Nephron progenitor cell (in vitro differentiated cells): Measurements from ENCODE around the gene ETV5.
A peak's percentile ranks its signal among the peaks of the same experiment; 100 is the strongest.

ENCODE experiments used
- DNase-seq: peaks from one replicate; pipeline ENCODE4 v3.0.0; 2021
- H3K27ac Mint-ChIP-seq: 2 replicates; pipeline ENCODE4 v1.8.0; 2021; ENCODE audit warnings: mild to moderate bottlenecking, moderate library complexity, mixed read lengths
- H3K27me3 Mint-ChIP-seq: 2 replicates; pipeline ENCODE4 v1.8.0; 2021; ENCODE audit warnings: mild to moderate bottlenecking, low read depth, mixed read lengths; ENCODE audit not compliant: poor library complexity
- H3K36me3 Mint-ChIP-seq: 2 replicates; pipeline ENCODE4 v1.8.0; 2021; ENCODE audit warnings: low read depth, mixed read lengths
- H3K4me1 Mint-ChIP-seq: 2 replicates; pipeline ENCODE4 v1.8.0; 2021; ENCODE audit warnings: mixed read lengths
- H3K4me3 Mint-ChIP-seq: 2 replicates; pipeline ENCODE4 v1.8.0; 2021; ENCODE audit warnings: mild to moderate bottlenecking, moderate library complexity, mixed read lengths
- H3K9me3 Mint-ChIP-seq: 2 replicates; pipeline ENCODE4 v1.8.0; 2021; ENCODE audit warnings: mild to moderate bottlenecking, moderate library complexity, mixed read lengths
- CTCF ChIP-seq: fragments of 200-600 bp; sonication (generic); IDR thresholded peaks from 2 replicates; pipeline ENCODE4 v1.5.0; 2021; ENCODE audit warnings: antibody characterized with exemption

ETV5 gene

DNA sequence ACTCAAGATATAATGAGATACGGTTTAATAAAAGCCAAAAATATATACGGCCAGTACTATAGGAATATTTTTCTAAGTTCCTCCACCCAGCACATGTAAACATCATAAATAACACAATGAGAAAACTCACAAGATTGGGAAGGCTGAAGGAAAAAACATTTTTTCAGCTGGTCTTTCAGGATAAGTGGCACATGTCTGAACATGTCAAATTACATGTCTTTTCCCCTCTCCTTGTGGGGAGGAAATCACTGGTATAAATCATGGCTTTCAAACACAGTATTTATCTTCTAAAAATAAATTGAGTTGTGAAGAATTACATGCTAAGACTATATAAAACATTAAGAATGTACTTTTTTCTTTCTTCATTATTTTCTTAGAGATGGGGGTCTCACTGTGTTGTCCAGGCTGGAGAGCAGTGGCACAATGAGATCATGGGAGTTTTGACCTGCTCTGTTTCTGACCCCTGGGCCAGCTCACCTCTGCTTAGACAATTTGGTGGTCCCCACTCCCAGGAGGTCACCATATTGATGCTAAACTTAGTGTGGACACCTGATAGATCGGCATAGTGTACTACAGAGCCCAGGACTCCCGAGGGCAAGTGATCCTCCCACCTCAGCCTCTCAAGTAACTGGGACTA is 32.8 kb downstream of the ETV5 start:
- Mint-ChIP-seq H3K4me3 (no peak overlapping the region), H3K27ac (no peak overlapping the region), H3K9me3 (peaks cover 35% of the 10 kb centered on the region), H3K36me3 (peaks cover 98% of the 10 kb centered on the region), H3K4me1 (peaks cover 14% of the 10 kb centered on the region), H3K27me3 (no peaks in the 10 kb centered on the region)
- TF ChIP-seq CTCF = no peak
- DNase-seq = no peak

- peaks cover 35% of the 10 kb centered on the region for H3K9me3 Mint-ChIP-seq
- no peaks in the 10 kb centered on the region for H3K27me3 Mint-ChIP-seq
- peaks cover 98% of the 10 kb centered on the region for H3K36me3 Mint-ChIP-seq
- no peak overlapping the region for H3K4me3 Mint-ChIP-seq
- H3K27ac Mint-ChIP-seq = peak overlapping the region; percentile 45
- TF ChIP-seq CTCF = no peak
- no peak for DNase-seq
- H3K4me1 Mint-ChIP-seq = peaks cover 14% of the 10 kb centered on the region
Measured at GRCh38 chr3:186075489-186075888, 33.4 kb downstream of the ETV5 start.

DNA sequence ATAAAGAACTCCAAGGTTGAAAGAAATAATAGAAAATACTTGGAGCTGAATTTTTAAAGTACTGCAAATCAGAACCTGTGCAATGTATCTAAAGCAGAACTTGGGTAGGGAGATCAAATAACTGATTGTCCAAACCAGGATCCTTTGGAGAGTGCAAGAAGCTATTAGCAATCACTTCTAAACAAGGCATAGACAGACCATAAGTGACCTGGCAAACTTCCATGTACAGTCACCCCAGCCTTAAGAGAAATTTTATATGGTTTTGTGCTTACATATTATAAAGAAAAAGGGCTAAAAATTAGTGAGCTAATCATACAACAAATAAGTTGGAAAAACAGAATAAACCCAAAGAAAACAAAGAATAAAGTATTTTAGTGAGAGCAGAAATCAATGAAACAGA is 35.2 kb downstream of the ETV5 start:
- H3K36me3 Mint-ChIP-seq = peaks cover 94% of the 10 kb centered on the region
- TF ChIP-seq CTCF = no peak
- peaks cover 22% of the 10 kb centered on the region for H3K4me1 Mint-ChIP-seq
- DNase-seq = no peak
- H3K4me3 Mint-ChIP-seq = no peak overlapping the region
- H3K9me3 Mint-ChIP-seq = peaks cover 35% of the 10 kb centered on the region
- H3K27ac Mint-ChIP-seq = no peak overlapping the region
- H3K27me3 Mint-ChIP-seq = no peaks in the 10 kb centered on the region

- H3K4me3 Mint-ChIP-seq = no peak overlapping the region
- peaks cover 30% of the 10 kb centered on the region for H3K9me3 Mint-ChIP-seq
- H3K27ac Mint-ChIP-seq = peak overlapping the region; percentile 90
- TF ChIP-seq CTCF = no peak
- DNase-seq = no peak
- H3K4me1 Mint-ChIP-seq = peaks cover 22% of the 10 kb centered on the region
- H3K36me3 Mint-ChIP-seq = peaks cover 87% of the 10 kb centered on the region
- H3K27me3 Mint-ChIP-seq = no peaks in the 10 kb centered on the region
Measured at GRCh38 chr3:186070996-186071395, 37.9 kb downstream of the ETV5 start.

DNA sequence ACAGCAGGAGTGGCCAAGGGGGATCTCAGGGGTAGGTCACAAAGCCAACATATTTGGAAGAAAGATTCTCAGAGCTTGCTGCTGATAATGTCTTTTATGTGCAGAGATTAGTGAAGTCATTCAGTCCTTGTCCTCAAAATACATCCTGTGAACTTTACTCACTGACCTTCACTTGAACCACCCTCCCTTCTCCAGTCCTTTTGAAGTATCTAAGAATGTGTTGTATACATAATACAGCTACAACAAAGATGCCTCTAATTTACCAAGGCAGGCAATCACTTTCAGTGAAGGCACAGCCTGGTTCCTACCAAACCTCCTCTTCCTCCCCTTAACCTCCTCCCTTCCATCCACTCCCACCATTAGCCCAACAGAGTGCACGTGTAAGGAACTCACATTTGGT is 38.3 kb downstream of the ETV5 start:
- H3K4me3 Mint-ChIP-seq = no peak overlapping the region
- no peak for TF ChIP-seq CTCF
- peak overlapping the region; percentile 90 for H3K27ac Mint-ChIP-seq
- H3K27me3 Mint-ChIP-seq = no peaks in the 10 kb centered on the region
- H3K4me1 Mint-ChIP-seq = peaks cover 22% of the 10 kb centered on the region
- DNase-seq = no peak
- H3K9me3 Mint-ChIP-seq = peaks cover 25% of the 10 kb centered on the region
- H3K36me3 Mint-ChIP-seq = peaks cover 87% of the 10 kb centered on the region

DNA sequence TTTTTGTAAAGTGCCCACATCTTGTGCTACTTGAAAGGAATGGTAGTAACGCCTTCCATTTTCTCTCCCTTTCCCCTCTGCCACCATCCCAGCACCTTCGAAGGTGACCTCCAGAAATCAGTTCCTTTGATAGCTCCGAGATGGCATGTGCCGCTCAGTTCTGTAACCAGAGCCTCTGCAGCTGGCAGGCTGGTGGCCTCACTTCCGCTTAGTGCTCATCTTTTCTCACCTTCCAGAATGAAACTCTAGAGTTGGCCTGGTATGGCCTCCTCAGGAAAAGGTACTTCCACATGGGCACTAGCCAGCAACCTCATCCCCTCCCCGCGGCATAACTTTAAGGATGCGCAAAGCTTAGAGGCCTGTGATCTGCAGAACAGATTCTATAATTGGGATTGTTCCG is 38.8 kb downstream of the ETV5 start:
- peaks cover 21% of the 10 kb centered on the region for H3K9me3 Mint-ChIP-seq
- H3K27me3 Mint-ChIP-seq = no peaks in the 10 kb centered on the region
- H3K4me3 Mint-ChIP-seq = no peak overlapping the region
- TF ChIP-seq CTCF = no peak
- H3K36me3 Mint-ChIP-seq = peaks cover 87% of the 10 kb centered on the region
- peak overlapping the region; percentile 90 for H3K27ac Mint-ChIP-seq
- H3K4me1 Mint-ChIP-seq = peaks cover 22% of the 10 kb centered on the region
- no peak for DNase-seq
